Skin epidermis (tissue), 12 donors: ENCODE results near the gene OSGIN1.

Experiments
- H3K27ac ChIP-seq, 21 experiments: fragments of 200-600 bp; sonication (generic) in 11 of 21; one replicate each; pipeline ENCODE4 v1.5.0; 2020; ENCODE audit warnings: mild to moderate bottlenecking in 3 of 21, inconsistent platforms in 2 of 21, moderate library complexity in 2 of 21
- H3K4me3 ChIP-seq, 7 experiments: fragments of 200-600 bp; sonication (generic) in 2 of 7; one replicate each; pipeline ENCODE4 v1.5.0; 2020; ENCODE audit warnings: inconsistent platforms in 2 of 7, mild to moderate bottlenecking in 2 of 7, moderate library complexity in 1 of 7

The OSGIN1 gene

DNA sequence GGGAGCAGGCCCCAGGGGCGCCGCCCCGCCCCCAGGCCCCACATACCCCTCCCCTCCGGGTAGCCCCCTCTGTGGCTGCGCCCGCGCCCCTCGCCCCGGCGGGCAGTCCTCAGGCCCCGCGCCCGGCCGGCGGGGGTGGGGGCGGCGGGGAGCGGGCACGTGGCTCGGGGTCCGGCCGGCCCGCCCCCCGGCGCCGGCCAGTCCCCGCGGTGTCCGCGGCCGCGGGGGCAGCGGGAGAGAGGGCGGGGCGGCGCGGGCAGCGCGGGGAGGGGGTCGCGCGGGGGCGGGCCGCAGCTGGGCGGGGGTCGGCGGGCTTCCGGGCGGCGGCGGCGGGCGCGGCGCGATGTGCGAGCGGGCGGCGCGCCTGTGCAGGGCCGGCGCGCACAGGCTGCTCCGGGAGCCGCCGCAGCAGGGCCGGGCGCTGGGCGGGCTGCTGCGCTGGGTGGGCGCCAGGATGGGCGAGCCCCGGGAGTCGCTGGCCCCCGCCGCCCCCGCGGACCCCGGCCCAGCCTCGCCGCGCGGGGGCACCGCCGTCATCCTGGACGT lies 15.3 kb downstream of the OSGIN1 start:
- no peak overlapping the region for H3K27ac ChIP-seq
- peak overlapping the region in 1 of 7 experiments; percentile 19 for H3K4me3 ChIP-seq

DNA sequence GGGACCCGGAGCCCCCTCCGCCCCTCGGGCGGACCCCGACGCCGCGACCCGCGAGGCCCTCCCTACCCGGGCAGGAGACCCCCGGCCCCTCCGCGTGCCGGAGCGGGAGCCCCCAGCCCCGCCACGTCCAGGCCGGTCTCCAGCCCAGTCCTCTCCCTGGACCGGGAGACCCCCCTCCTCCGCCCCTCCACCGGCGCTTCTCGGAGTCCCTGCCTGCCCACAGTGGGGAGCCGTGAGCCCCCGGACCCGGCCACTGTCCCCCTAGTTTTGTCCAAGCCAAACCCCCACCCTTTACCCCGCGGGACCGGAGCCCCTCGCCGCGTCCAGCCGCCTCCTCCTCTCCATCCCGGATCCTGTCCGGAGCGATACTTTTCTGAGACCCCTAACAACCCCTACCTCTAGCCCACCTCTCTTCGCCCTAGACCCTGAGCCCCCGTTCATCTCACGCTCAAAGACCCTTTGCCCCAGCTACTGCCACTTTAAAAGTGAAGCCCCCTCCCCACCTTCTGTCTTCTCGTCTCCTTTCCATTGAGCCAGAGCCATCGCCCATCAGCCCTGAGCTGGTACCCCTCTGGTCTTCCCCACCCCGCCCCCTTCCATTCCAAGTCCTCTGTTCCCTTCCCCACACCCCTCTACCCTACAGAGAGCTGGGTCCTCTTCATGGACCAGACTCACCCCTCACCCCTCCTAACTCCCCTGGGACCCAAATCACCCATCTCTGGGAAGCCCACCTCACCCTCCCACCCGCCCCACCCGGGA lies 16.0 kb downstream of the OSGIN1 start:
- no peak overlapping the region for H3K4me3 ChIP-seq
- no peak overlapping the region for H3K27ac ChIP-seq

DNA sequence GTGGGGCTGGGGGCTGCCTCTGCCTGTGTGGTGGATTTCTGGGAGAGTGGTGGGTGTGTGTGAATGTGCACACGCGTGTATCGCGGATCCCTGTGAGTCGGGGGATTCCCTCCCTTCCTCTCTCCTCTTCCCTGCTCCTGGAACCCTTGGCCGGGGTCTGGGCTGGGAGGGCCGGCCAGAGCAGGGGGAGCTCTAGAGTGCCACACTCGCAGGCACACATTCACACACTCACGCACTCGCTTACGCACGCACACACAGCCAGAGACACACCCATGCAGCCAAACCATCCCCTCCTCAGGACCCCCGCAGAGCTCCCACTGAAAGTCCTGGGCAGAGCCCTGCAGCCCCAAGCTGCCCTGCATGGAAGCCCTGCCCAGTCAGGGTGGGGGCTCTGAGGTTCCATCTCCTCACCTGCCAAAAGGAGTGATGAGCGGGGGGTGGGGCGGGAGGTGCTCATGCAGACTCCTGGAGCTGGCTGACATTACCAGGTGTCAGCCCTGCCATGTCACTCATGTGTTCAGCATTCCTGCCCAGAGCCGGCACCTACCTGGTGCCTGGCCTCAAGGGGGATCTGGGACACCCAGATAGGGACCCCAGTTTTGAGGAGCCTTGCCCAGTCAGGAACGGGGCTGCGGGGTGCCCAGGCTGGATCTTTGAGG lies 16.9 kb downstream of the OSGIN1 start:
- Histone ChIP-seq H3K27ac (no peak overlapping the region), H3K4me3 (no peak overlapping the region)

DNA sequence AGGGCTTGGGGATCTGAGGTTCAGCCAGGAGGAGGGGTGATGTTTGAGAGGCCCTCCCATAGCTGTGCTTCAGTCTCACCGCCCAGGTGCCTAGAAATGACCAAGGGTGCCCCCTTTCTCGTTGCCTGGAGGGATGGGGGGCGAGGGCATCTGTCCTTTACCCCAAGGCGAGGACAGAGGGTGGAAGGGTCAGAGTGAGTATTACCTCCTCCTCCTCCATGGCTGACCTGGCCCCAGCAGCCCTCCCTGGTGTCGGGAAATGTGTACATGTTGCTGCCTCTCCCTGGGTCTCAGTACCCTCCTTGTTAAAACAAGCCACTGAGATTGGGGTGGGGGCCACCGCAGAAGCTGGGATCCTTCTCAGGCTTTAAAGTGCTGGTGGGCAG lies 17.4 kb downstream of the OSGIN1 start:
- H3K4me3 ChIP-seq, result no peak overlapping the region
- H3K27ac ChIP-seq, result no peak overlapping the region

DNA sequence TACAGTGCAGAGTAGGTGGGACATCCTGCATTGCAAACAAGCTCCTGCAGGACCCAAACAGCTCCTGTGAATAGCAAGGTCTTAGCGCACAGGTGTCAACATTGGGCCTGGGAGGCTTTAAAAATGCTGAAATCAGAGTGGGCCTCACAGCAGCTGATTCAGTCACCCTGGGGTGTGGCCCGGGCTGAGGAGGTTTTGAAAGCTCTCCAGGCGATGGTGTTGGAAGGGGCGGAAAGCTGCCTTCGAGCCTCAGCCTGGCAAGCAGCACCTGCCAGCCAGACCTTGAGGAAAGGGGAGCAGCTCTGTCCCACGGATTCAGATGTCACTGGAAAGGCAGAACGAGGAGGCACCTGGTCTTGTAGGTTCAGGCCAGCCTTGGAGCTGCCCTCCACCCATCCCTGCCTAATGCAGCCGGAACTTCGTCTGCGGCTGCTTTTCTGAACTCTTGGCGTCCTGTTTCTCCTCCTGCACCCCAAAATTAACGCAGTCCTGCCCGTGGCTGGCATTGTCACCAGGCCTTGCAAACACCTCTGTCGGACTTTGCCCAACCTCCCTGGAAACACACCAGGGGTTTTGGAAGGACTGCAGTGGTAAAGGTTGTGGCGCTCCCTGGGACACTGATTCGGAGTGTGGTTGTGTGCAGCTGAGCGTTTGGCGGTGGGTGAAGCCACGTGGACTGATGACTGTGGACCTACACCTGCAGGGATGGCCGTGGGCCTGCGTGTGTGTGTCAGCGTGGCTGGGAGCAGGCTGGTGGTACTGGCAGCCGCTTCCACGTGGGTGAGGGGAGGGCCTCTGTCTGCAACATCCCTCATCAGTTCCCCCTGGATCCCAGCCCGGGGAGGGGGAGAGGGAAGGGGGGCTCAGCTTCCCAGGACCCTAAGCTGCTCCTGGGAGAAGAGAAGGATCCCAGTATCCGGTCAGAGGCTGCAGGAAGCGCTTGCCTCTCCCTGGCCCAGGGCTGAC lies 18.4 kb downstream of the OSGIN1 start:
- H3K4me3 ChIP-seq, result no peak overlapping the region
- H3K27ac ChIP-seq, result no peak overlapping the region

DNA sequence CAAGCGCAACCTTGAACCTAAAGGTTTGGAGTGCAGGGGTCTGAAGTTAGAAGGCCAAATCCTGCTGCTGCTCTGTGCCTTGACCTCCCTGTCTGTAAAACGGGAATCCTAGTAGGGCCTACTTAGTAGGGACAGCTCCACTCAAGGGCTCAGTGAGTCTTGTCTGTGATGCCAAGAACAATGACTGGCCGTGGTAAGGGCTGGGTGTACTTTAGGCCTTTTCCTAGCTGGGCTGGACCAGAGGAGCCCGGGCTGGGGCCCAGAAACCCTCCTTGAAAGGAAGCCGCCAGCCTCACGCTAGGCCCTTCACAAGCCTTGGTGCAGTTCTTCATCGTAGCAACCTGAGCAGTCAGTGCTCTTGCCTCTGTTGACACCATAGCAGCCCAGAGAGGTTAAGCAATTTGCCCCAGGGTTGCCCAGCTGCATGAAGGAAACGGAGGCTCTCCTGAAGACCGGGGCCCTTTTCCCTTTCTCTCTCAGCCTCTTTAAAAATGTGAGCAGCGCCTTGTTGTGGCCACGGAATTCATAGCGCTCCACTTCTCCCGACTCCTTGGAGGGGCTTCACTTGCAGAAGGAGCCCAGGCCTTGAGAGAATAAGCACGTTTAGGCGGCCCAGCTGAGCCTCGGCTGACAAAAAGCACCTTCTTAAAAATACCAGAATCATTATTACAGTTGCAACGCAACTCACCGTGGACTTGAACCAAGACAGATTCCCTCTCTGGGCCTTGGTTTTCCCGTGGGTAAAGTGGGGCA lies 19.4 kb downstream of the OSGIN1 start:
- Histone ChIP-seq H3K27ac (no peak overlapping the region), H3K4me3 (no peak overlapping the region)

DNA sequence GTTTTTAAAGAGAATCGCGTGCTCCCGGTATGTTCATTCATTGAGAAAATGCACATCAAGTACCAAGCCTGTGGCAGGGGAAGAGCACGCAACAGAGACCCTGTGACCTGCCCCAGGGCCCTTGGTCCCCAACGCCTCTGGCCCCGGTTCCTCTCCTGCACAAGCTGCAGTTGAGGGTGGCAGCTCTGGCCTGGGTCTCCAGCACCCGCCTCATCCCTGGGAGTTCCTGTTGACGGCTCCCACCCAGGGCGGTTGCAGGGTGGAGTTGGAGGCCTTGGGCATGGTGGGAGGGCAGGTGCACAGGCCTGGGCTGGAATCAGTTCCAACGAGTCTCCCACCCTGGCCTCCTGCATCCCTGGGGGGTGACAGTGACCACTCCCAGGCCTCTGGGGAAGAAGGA lies 20.0 kb downstream of the OSGIN1 start:
- Histone ChIP-seq H3K4me3 (no peak overlapping the region), H3K27ac (no peak overlapping the region)

DNA sequence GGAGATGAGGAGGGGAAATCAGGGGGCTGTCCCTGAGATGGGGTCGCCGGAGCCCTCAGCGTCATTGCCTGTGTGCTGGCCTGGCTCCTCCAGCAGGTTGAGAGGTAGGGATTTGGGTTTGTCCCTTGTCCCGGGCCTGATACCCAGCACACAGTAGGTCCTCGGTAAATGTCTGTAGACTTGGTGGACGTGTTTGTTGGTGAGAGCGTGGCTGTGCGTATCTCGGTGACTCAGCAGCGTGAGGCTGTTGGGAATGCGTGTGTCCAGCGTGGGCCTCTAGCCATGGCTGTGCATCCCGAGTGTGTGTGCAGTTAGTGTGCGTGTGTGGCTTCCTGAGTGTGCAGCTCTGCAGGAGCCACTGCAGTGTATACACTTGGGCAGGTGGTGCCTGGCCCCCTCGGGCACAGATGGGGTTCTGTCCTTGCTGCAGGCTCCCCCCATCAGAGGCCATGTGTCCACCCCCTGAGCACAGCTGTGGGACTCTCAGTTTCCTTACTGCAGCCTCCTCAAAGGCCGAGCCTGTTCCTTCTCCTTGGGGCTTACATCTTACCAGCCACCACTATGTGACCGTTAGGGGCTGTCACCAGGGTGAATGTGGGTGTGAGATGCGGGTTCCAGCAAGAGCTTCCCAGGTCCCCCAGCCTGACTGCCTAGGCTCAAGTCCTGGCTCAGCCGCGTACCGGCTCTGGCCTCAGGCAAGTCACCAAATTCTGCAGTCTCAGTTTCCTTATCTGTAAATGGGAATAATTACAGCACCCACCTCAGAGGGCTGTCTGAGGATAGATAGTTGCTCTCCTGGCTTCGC lies 20.7 kb downstream of the OSGIN1 start:
- H3K4me3 ChIP-seq, result no peak overlapping the region
- H3K27ac ChIP-seq, result no peak overlapping the region

DNA sequence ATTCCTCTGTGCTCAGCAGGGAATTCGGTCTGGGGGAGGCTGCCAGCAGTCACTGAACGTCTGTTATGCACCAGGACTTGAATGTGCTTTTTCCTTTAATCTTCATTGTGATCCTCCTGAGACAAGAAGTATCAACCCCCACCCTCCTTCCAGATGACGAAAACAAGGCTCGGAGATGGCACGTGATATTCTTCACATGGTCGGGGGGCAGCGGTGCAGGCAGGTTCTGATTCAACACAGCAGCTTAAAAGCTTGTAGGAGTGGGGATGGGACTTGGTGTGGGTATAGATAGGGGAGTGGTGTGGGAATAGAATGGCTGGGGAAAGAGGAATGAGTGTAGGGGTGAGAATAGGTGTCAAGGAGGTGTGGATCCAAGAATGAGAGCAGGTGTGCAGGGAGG lies 21.4 kb downstream of the OSGIN1 start:
- H3K4me3 ChIP-seq, result no peak overlapping the region
- H3K27ac ChIP-seq, result no peak overlapping the region

DNA sequence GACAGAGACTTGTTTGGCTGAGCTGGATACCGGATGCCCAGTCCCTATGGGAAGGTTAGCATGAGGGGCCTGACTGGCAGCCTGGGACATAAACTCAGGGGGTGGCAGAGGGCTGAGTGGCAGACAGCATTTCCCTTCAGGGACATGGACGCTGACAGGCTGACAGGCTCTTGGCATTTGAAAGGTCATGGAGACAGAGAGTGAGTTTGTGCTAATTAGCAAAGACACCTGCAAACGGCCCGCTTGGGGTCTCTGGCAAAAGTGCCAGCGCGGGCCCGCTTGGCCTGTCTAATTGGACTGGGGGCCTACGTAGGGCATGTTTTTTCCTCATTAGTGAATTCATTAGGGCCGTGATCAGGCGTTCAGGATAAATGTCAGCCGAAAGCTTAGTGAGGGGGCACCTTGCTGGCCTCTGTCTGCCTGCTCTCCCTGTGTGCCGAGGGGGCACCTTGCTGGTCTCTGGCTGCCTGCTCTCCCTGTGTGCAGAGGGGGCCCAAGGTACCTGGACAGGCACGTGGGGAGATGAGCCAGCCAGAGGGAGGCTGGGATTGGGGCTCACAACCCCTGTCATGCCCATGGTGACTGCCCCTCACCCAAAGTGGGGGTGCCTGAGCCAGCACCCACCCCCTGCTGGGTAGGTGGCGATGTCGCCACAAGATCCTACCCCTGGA lies 22.7 kb downstream of the OSGIN1 start:
- Histone ChIP-seq H3K27ac (no peak overlapping the region), H3K4me3 (no peak overlapping the region)

DNA sequence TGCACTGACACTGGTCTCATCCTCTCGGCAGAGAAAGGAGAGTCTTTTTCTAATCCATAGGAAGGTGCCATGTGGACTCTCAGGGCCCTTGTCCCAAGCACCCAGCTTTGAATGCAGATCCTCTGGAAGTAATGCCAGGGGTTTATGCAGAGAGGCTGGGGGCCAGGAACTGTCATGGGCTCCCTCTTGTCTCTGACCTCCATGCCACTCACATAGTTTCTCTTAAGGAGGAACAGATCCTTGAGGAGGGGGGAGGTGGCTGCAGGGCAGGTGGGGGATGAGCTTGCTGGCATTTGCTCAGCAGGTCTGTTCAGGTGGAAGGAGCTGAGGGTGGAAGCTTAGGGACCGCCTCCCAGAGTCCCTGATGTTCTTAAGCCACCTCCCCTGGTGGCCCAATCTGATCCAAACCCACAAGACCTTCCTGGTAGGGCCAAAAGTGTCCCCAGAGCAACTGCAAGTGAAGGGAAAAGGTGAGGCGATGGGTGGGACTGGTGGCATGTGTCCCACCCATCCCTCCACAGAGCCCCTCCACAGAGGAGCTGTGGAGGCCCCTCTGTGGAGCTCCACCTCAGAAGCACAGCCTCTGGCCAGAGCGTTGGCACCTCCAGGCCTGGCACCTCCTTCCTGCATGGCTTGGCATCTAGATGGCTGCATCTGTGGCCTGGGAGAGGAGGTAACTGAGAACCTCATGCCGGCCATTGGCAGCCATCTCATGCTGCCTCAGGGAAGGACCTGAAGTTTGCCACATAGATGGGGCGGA lies 24.2 kb downstream of the OSGIN1 start:
- H3K27ac ChIP-seq, result no peak overlapping the region
- H3K4me3 ChIP-seq, result no peak overlapping the region

DNA sequence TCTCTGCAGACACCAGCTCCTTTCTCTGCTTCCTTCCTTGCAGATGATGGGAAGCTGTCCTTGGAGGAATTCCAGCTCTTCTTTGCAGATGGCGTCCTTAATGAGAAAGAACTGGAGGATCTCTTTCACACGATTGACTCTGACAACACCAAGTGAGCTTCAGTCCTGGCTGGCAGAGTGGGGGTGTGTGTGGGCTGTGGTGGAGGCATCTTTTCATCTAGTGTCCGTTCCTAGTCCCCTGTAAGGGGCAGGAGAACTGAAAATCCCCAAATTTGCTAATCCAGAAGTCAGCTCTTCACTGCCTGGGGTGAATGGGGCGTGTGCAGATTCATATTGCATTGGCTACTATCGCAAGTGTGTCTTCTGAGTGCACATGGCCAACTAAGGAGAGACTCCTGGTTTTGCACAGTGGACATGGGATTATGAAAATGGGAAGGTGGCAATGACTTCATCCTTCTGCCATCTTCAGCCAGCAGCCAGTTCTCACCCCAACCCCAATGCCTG lies 25.4 kb downstream of the OSGIN1 start:
- Histone ChIP-seq H3K27ac (no peak overlapping the region), H3K4me3 (no peak overlapping the region)

DNA sequence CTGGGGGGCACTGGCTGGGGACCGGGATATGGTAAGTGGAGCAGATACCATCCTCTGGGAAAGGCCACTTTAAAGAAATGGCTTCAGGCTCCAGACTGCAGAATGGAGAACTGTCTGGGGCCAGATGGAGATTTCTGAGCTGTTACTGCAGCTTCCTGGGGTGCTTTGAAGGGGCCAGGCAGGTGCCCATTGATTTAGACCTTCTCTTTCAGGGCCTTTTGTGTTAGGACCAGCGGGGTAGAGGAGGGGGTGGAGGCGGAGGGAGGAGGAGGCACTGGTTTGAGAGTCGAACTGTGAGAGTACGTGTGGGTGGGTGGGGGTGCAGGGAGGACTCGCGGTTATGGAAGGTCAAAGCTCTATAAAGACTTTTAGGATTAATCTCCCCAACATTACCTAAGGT lies 26.4 kb downstream of the OSGIN1 start:
- H3K27ac ChIP-seq, result no peak overlapping the region
- no peak overlapping the region for H3K4me3 ChIP-seq

DNA sequence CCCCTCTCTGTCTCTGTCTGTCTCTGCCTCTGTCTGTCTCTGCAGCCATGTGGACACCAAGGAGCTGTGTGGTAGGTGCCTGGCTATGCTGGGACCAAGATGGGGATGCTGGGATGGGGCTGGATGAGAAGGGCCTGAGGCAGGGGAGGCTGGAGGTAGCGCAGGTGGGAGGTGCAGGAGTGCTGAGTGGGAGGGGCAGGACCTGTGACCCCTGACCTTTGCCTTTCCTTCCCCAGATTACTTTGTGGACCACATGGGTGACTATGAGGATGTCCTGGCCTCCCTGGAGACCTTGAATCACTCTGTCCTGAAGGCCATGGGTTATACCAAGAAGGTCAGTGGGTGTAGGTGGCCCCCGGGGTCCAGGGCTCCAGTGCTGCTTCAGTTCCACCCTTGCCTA lies 27.8 kb downstream of the OSGIN1 start:
- Histone ChIP-seq H3K27ac (no peak overlapping the region), H3K4me3 (no peak overlapping the region)

DNA sequence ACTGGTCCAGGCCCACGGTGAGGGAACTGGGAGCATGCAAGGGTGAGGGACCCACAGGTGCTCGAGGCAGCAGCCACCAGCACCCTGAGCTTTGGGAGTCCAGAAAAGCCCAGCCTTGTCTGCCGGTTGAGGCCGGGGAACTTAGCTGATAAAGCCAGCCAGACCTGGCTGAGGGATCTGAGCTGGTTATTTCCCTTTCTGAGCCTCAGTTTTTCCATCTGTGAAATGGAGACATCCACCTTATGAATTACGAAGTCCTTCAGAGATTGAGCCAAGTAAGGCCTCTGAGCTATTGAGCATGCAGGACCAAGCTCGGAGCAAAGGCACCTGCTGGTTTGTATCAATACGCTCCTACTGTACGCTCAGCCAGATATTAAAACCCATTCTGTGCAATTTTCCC lies 28.8 kb downstream of the OSGIN1 start:
- Histone ChIP-seq H3K4me3 (no peak overlapping the region), H3K27ac (no peak overlapping the region)

DNA sequence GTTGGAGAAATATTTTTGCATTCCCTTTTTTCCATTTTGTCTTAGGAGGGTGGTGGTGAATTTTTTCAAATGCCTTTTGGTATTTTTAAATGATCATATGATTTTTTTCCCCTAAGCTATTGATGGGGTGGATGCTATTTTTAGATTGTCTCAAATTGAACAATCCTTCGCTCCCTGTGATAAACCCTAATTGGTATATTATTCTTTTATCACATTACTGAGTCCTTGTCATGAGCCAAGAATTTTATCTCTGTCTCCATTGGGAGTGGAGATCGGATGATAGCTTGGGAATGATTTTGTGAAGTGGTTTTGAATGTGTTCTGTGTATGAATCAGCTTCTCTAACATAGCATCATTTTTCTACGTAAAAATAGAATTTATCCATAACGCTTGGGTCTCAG lies 30.5 kb downstream of the OSGIN1 start:
- no peak overlapping the region for H3K27ac ChIP-seq

DNA sequence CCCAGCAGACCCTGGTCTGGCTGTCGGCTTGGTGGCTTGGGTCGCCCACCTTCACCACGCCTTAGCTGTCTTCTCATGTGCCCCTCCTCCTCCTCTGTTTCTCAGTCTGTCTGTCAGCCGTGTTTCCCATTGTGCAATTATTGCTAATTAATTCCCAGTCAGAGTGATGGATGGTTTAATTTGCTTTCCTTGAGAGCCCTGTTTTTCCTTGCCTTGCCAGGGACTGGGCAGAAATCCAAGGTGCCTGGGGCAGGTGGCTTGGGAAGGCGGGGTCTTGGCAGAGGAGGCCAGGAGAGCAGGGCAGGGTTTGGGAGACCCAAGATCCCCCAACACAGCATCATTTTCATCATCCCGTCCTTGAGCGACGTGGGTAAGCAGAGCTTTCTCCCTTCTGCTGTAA lies 36.3 kb downstream of the OSGIN1 start:
- no peak overlapping the region for H3K27ac ChIP-seq
- no peak overlapping the region for H3K4me3 ChIP-seq

More for the DNA sequence above, 30.5 kb downstream of the OSGIN1 start:
- H3K4me3 ChIP-seq, result no peak overlapping the region
